IPS-18c (cell line): ENCODE data around the gene SIK2.

Experiments used
- H3K4me3 ChIP-seq: 2 replicates; pipeline ENCODE4 v1.7.0; 2013; ENCODE audit warnings: low read depth, mild to moderate bottlenecking, low read length, moderate library complexity; ENCODE audit not compliant: insufficient read depth
- H3K9me3 ChIP-seq: one replicate; pipeline ENCODE4 v1.6.1; 2013; ENCODE audit warnings: mild to moderate bottlenecking, low read length, moderate library complexity; ENCODE audit not compliant: control insufficient read depth, insufficient read depth

Gene SIK2

GRCh38 chr11:111574373-111575225 is 27.6 kb upstream of the SIK2 start:
- no peak overlapping the region for H3K4me3 ChIP-seq
- H3K9me3 ChIP-seq: no peaks in the 10 kb centered on the region

GRCh38 chr11:111575740-111576139 is 26.5 kb upstream of the SIK2 start:
- no peaks in the 10 kb centered on the region for H3K9me3 ChIP-seq
- H3K4me3 ChIP-seq: no peak overlapping the region

GRCh38 chr11:111577821-111578220 is 24.4 kb upstream of the SIK2 start:
- no peak overlapping the region for H3K4me3 ChIP-seq
- no peaks in the 10 kb centered on the region for H3K9me3 ChIP-seq

- Histone ChIP-seq H3K4me3 (no peak overlapping the region), H3K9me3 (no peaks in the 10 kb centered on the region)
Observed at GRCh38 chr11:111581341-111581740, 20.9 kb upstream of the SIK2 start.

- Histone ChIP-seq H3K4me3 (no peak overlapping the region), H3K9me3 (no peaks in the 10 kb centered on the region)
Observed at GRCh38 chr11:111582163-111582562, 20.1 kb upstream of the SIK2 start.

- peaks cover 1% of the 10 kb centered on the region for H3K9me3 ChIP-seq
- no peak overlapping the region for H3K4me3 ChIP-seq
Observed at GRCh38 chr11:111582881-111583280, 19.4 kb upstream of the SIK2 start.

GRCh38 chr11:111585371-111585770 is 16.9 kb upstream of the SIK2 start:
- Histone ChIP-seq H3K9me3 (peaks cover 5% of the 10 kb centered on the region), H3K4me3 (no peak overlapping the region)

- Histone ChIP-seq H3K4me3 (no peak overlapping the region), H3K9me3 (peaks cover 5% of the 10 kb centered on the region)
Observed at GRCh38 chr11:111586388-111586831, 15.8 kb upstream of the SIK2 start.

GRCh38 chr11:111589114-111589513 is 13.1 kb upstream of the SIK2 start:
- Histone ChIP-seq H3K9me3 (peaks cover 5% of the 10 kb centered on the region), H3K4me3 (no peak overlapping the region)

GRCh38 chr11:111589886-111590499 is 12.3 kb upstream of the SIK2 start:
- H3K4me3 ChIP-seq: no peak overlapping the region
- H3K9me3 ChIP-seq: peaks cover 5% of the 10 kb centered on the region

GRCh38 chr11:111591187-111591960 is 10.9 kb upstream of the SIK2 start:
- H3K4me3 ChIP-seq: no peak overlapping the region

GRCh38 chr11:111592491-111592890 is 9.8 kb upstream of the SIK2 start:
- H3K9me3 ChIP-seq: peaks cover 5% of the 10 kb centered on the region
- no peak overlapping the region for H3K4me3 ChIP-seq

More at GRCh38 chr11:111591187-111591960, 10.9 kb upstream of the SIK2 start:
- peaks cover 5% of the 10 kb centered on the region for H3K9me3 ChIP-seq

GRCh38 chr11:111596319-111596718 is 5.9 kb upstream of the SIK2 start:
- no peaks in the 10 kb centered on the region for H3K9me3 ChIP-seq
- H3K4me3 ChIP-seq: no peak overlapping the region

- H3K4me3 ChIP-seq: no peak overlapping the region
Observed at GRCh38 chr11:111598148-111598547, 4.1 kb upstream of the SIK2 start.

GRCh38 chr11:111598559-111598958 is 3.7 kb upstream of the SIK2 start:
- Histone ChIP-seq H3K9me3 (no peaks in the 10 kb centered on the region), H3K4me3 (no peak overlapping the region)

More at GRCh38 chr11:111598148-111598547, 4.1 kb upstream of the SIK2 start:
- no peaks in the 10 kb centered on the region for H3K9me3 ChIP-seq

- Histone ChIP-seq H3K4me3 (peak overlapping the region; percentile 26; the same call in 1 of the 2 replicates), H3K9me3 (no peaks in the 10 kb centered on the region)
Observed at GRCh38 chr11:111601636-111601978, 642 bp upstream of the SIK2 start.

- H3K9me3 ChIP-seq: no peaks in the 10 kb centered on the region
- H3K4me3 ChIP-seq: peak overlapping the region; percentile 81
Observed at GRCh38 chr11:111602865-111603610, 789 bp downstream of the SIK2 start.
